Endothelial cell of umbilical vein (primary cell): ENCODE results near the gene RBSN. TPM values are rescaled to one million over a fixed set of nuclear protein-coding genes. Genes with fewer than 3 reads are reported as not detected.

Experiments used
- BruUV-seq: library from RNA; stranded (reverse); fragments of 400-500 nt; replicated peaks from 2 replicates; lab custom pipeline; 2021; lab: Mats Ljungman, UMichigan
- CTCF ChIA-PET: fragments of 300-600, 350-600 bp; sonication (Branson Sonifier 250); formaldehyde crosslinking; loops from one replicate; lab custom pipeline; 2021; ENCODE audit warnings: antibody characterized with exemption, inconsistent platforms; lab: Charles Lee
- POLR2A ChIA-PET: fragments of 300-600, 350-600 bp; sonication (Branson Sonifier 250); formaldehyde crosslinking; loops from one replicate; lab custom pipeline; 2021; ENCODE audit warnings: antibody characterized with exemption, inconsistent platforms; lab: Charles Lee
- DNase-seq: peaks from one replicate; pipeline ENCODE4 v3.0.0-alpha.2; 2011; ENCODE audit warnings: low read depth, low spot score
- FAIRE-seq: peaks from 2 replicates; lab custom pipeline; 2011; peaks lifted over from hg19 to GRCh38; lab: Jason Lieb, UNC
- H2AFZ ChIP-seq: 2 replicates; pipeline ENCODE4 v1.6.0; 2012; ENCODE audit warnings: low read depth, low read length, control low read depth, inconsistent platforms
- H3K27ac ChIP-seq: 2 replicates; pipeline ENCODE4 v1.5.1; 2011; ENCODE audit warnings: low read depth, mild to moderate bottlenecking, control low read depth, low read length, moderate library complexity; ENCODE audit not compliant: insufficient read depth
- H3K27me3 ChIP-seq, 2 experiments: 2 replicates each; pipeline versions ENCODE4 v1.6.0 to v1.6.1; 2011; ENCODE audit warnings: low read length in 2 of 2, mixed read lengths in 1 of 2; ENCODE audit not compliant: control insufficient read depth in 2 of 2, insufficient read depth in 2 of 2
- H3K36me3 ChIP-seq, 2 experiments: 2 replicates in 1 of 2; 3 replicates in 1 of 2; pipeline ENCODE4 v1.5.1; 2011; ENCODE audit warnings: low read length in 2 of 2, mild to moderate bottlenecking in 1 of 2, moderate library complexity in 1 of 2; ENCODE audit not compliant: control insufficient read depth in 2 of 2, insufficient read depth in 2 of 2; ENCODE audit errors: extremely low read depth in 1 of 2
- H3K4me1 ChIP-seq: 3 replicates; pipeline ENCODE4 v1.5.1; 2011; ENCODE audit warnings: mild to moderate bottlenecking, low read length; ENCODE audit not compliant: control insufficient read depth, insufficient read depth; ENCODE audit errors: extremely low read depth
- H3K4me2 ChIP-seq: 2 replicates; pipeline ENCODE4 v1.6.1; 2011; ENCODE audit warnings: low read length, control low read depth, mixed read lengths; ENCODE audit not compliant: insufficient read depth
- H3K4me3 ChIP-seq, 3 experiments: fragments of 200-600 bp in 1 of 3; sonication (generic), shearing (Covaris generic) in 1 of 3; replicated peaks in 1 of 3; 2 replicates each; pipeline ENCODE4 v1.5.1; 2011 to 2016; ENCODE audit warnings: control low read depth in 3 of 3, low read length in 3 of 3, mild to moderate bottlenecking in 2 of 3, inconsistent platforms in 1 of 3, low read depth in 1 of 3, moderate library complexity in 1 of 3; ENCODE audit not compliant: insufficient read depth in 1 of 3
- H3K79me2 ChIP-seq: 2 replicates; pipeline ENCODE4 v1.6.0; 2012; ENCODE audit warnings: low read length, inconsistent platforms; ENCODE audit not compliant: control insufficient read depth, insufficient read depth
- H3K9ac ChIP-seq: replicated peaks from 2 replicates; pipeline ENCODE3; 2011; ENCODE audit warnings: low read length, control low read depth; ENCODE audit not compliant: insufficient read depth; ENCODE audit errors: extremely low read depth
- H3K9me1 ChIP-seq: replicated peaks from 3 replicates; pipeline ENCODE4 v1.6.0; 2011; ENCODE audit warnings: mild to moderate bottlenecking, low read length; ENCODE audit not compliant: control insufficient read depth, insufficient read depth; ENCODE audit errors: extremely low read depth
- H3K9me3 ChIP-seq: replicated peaks from 2 replicates; pipeline ENCODE4 v1.5.1; 2012; ENCODE audit warnings: low read length, inconsistent platforms; ENCODE audit not compliant: control insufficient read depth, insufficient read depth
- H4K20me1 ChIP-seq: replicated peaks from 2 replicates; pipeline ENCODE3; 2011; ENCODE audit warnings: mild to moderate bottlenecking, low read length; ENCODE audit not compliant: control insufficient read depth, insufficient read depth; ENCODE audit errors: extremely low read depth
- CTCF ChIP-seq, 2 donors: IDR thresholded peaks; 1 replicate in 1 of 2; 2 replicates in 1 of 2; pipeline ENCODE4 v1.5.1; 2011; ENCODE audit warnings: low read length in 2 of 2, mild to moderate bottlenecking in 2 of 2, moderate library complexity in 2 of 2, control low read depth in 1 of 2, inconsistent platforms in 1 of 2, low read depth in 1 of 2; ENCODE audit not compliant: insufficient read depth in 1 of 2; ENCODE audit errors: extremely low read depth in 1 of 2
- EZH2 ChIP-seq: IDR thresholded peaks from 2 replicates; pipeline ENCODE4 v1.6.1; 2012; ENCODE audit warnings: borderline replicate concordance, low read depth, mild to moderate bottlenecking, moderate library complexity, low read length, inconsistent platforms; ENCODE audit not compliant: severe bottlenecking
- FOS ChIP-seq: IDR thresholded peaks from 2 replicates; pipeline ENCODE4 v1.6.1; 2011; ENCODE audit warnings: mild to moderate bottlenecking, low read length, moderate library complexity, borderline replicate concordance; ENCODE audit not compliant: insufficient read depth
- GATA2 ChIP-seq: IDR thresholded peaks from 2 replicates; pipeline ENCODE4 v1.7.0; 2011; ENCODE audit warnings: low read depth, mild to moderate bottlenecking, moderate library complexity, mixed read lengths, low read length; ENCODE audit not compliant: insufficient read length, insufficient read depth
- JUN ChIP-seq: IDR thresholded peaks from 2 replicates; pipeline ENCODE4 v1.6.1; 2011; ENCODE audit warnings: borderline replicate concordance, low read depth; ENCODE audit not compliant: insufficient read length, insufficient read depth
- MAX ChIP-seq: IDR thresholded peaks from 2 replicates; pipeline ENCODE4 v1.6.1; 2011; ENCODE audit not compliant: insufficient read depth, insufficient read length
- MYC ChIP-seq: IDR thresholded peaks from one replicate; pipeline ENCODE4 v1.6.1; 2011; ENCODE audit warnings: mild to moderate bottlenecking, low read depth, low read length
- POLR2A ChIP-seq: IDR thresholded peaks from 2 replicates; pipeline ENCODE4 v1.6.1; 2012; ENCODE audit warnings: low read depth, mild to moderate bottlenecking, control low read depth, low read length
- POLR2AphosphoS5 ChIP-seq: IDR thresholded peaks from 2 replicates; pipeline ENCODE4 v1.6.1; 2012; ENCODE audit warnings: low read depth, mild to moderate bottlenecking, control low read depth, low read length, moderate library complexity; ENCODE audit not compliant: insufficient read depth
- dilution Hi-C: fragments of 300-500 bp; cut with MboI; formaldehyde crosslinking; loops from one replicate; pipeline ENCODE4 v1.15.0; 2019; ENCODE audit warnings: low sequenced_read_pairs; ENCODE audit not compliant: extremely low pct_ligation_motif_present
- intact Hi-C: fragments of 100-400 bp; cut with micrococcal nuclease; formaldehyde crosslinking; loops from one replicate; pipeline ENCODE4 v1.10.0; 2022
- polyA plus RNA-seq, 4 experiments: library from polyadenylated mRNA; depleted of rRNA in 3 of 4; stranded (reverse) in 3 of 4; unstranded in 1 of 4; fragments of >200 nt; gene quantifications; 2 replicates each; pipeline versions ENCODE4 v1.2.1 to v1.2.3, GENCODE V29; 2011 to 2012; ENCODE audit warnings: missing spikeins in 1 of 4
- total RNA-seq: library from RNA; stranded (reverse); gene quantifications from 2 replicates; pipeline ENCODE4 v1.2.3, GENCODE V29; 2021

RBSN gene
- total and polyA plus RNA-seq, 2 donors (not counting 3 experiments of a cell fraction or from before 2014, with no cell fraction given) = 6.7 to 23.6 TPM

- Histone ChIP-seq H3K27ac (no peak overlapping the region), H3K36me3 (peaks cover 9 to 43% of the 10 kb centered on the region in 2 experiments), H3K4me2 (no peak overlapping the region), H3K4me3 (no peak overlapping the region), H3K4me1 (no peaks in the 10 kb centered on the region), H3K9me1 (no peaks in the 10 kb centered on the region), H3K27me3 (no peaks in the 10 kb centered on the region), H3K9ac (no peak overlapping the region), H4K20me1 (no peaks in the 10 kb centered on the region), H2AFZ (no peak overlapping the region), H3K9me3 (no peaks in the 10 kb centered on the region), H3K79me2 (no peaks in the 10 kb centered on the region)
- no TSS peak for BruUV-seq
- DNase-seq = no peak
- intact Hi-C loops = no loop called here
- ChIA-PET CTCF (no interaction called here), POLR2A (no interaction called here)
- dilution Hi-C loops = no loop called here
- TF ChIP-seq MAX (no peak), EZH2 (no peak), JUN (no peak), GATA2 (no peak), MYC (no peak), POLR2AphosphoS5 (no peak), POLR2A (no peak), CTCF (IDR thresholded peaks at IDR 0.05; ENCODE audit: extremely low read depth in 1 of 2, insufficient read depth in 1 of 2, low read depth in 1 of 2, low read length in 2 of 2) (no peak), FOS (no peak)
- no peak for FAIRE-seq
Observed at GRCh38 chr3:15032650-15033049, 66.3 kb downstream of the RBSN start.
